ENCODE results near the gene CARS1.
A peak's percentile ranks its signal among the peaks of the same experiment; 100 is the strongest.

CARS1 gene

GRCh38 chr11:3049430-3050243 lies 7.6 kb downstream of the CARS1 start:
- H3K4me3 ChIP-seq (replicated peaks; ENCODE audit: low read depth, low read length): no peak overlapping the region
- DNase-seq (ENCODE audit: low read depth): peak; percentile 94
- peak; percentile 37 for TF ChIP-seq CTCF (IDR thresholded peaks at IDR 0.05; ENCODE audit: low read length, missing control alignments)

- DNase-seq (ENCODE audit: low read depth): no peak
- H3K4me3 ChIP-seq (replicated peaks; ENCODE audit: low read depth, low read length): no peak overlapping the region
- TF ChIP-seq CTCF (IDR thresholded peaks at IDR 0.05; ENCODE audit: low read length, missing control alignments): no peak
Measured at GRCh38 chr11:3047637-3048036, 9.6 kb downstream of the CARS1 start.

- no peak overlapping the region for H3K4me3 ChIP-seq (replicated peaks; ENCODE audit: low read depth, low read length)
- no peak for TF ChIP-seq CTCF (IDR thresholded peaks at IDR 0.05; ENCODE audit: low read length, missing control alignments)
- no peak for DNase-seq (ENCODE audit: low read depth)
Measured at GRCh38 chr11:3046641-3047040, 10.6 kb downstream of the CARS1 start.

GRCh38 chr11:3046190-3046589 lies 11.0 kb downstream of the CARS1 start:
- no peak overlapping the region for H3K4me3 ChIP-seq (replicated peaks; ENCODE audit: low read depth, low read length)
- no peak for DNase-seq (ENCODE audit: low read depth)
- TF ChIP-seq CTCF (IDR thresholded peaks at IDR 0.05; ENCODE audit: low read length, missing control alignments): peak; percentile 22

GRCh38 chr11:3044915-3045314 lies 12.3 kb downstream of the CARS1 start:
- TF ChIP-seq CTCF (IDR thresholded peaks at IDR 0.05; ENCODE audit: low read length, missing control alignments): no peak
- DNase-seq (ENCODE audit: low read depth): no peak
- no peak overlapping the region for H3K4me3 ChIP-seq (replicated peaks; ENCODE audit: low read depth, low read length)

- no peak for DNase-seq (ENCODE audit: low read depth)
- no peak overlapping the region for H3K4me3 ChIP-seq (replicated peaks; ENCODE audit: low read depth, low read length)
- TF ChIP-seq CTCF (IDR thresholded peaks at IDR 0.05; ENCODE audit: low read length, missing control alignments): no peak
Measured at GRCh38 chr11:3044004-3044403, 13.2 kb downstream of the CARS1 start.
